Measurements from ENCODE around the gene ZFHX2. TPM values are rescaled to one million over a fixed set of nuclear protein-coding genes. Genes with fewer than 3 reads are reported as not detected.

Gene ZFHX2
- total RNA-seq, 1 donor from 2014 or later = 0.81 TPM

GRCh38 chr14:23570806-23571483 lies 19.4 kb upstream of the ZFHX2 start:
- no peak for DNase-seq (ENCODE audit: low read depth)
- TF ChIP-seq CTCF (conservative IDR thresholded peaks at IDR 0.05; ENCODE audit: low read depth, low read length) = no peak
- no peak overlapping the region for H3K4me3 ChIP-seq (ENCODE audit: low read depth, low read length)

- DNase-seq (ENCODE audit: low read depth) = no peak
- H3K4me3 ChIP-seq (ENCODE audit: low read depth, low read length) = no peak overlapping the region
- TF ChIP-seq CTCF (conservative IDR thresholded peaks at IDR 0.05; ENCODE audit: low read depth, low read length) = peak; percentile 3
Measured at GRCh38 chr14:23569443-23570151, 18.0 kb upstream of the ZFHX2 start.

- peak; percentile 48 for TF ChIP-seq CTCF (conservative IDR thresholded peaks at IDR 0.05; ENCODE audit: low read depth, low read length)
- DNase-seq (ENCODE audit: low read depth) = no peak
Measured at GRCh38 chr14:23568600-23569331, 17.2 kb upstream of the ZFHX2 start.

GRCh38 chr14:23568021-23568599 lies 16.5 kb upstream of the ZFHX2 start:
- TF ChIP-seq CTCF (conservative IDR thresholded peaks at IDR 0.05; ENCODE audit: low read depth, low read length) = no peak
- peak overlapping the region; percentile 81 for H3K4me3 ChIP-seq (ENCODE audit: low read depth, low read length)
- DNase-seq (ENCODE audit: low read depth) = no peak

More at GRCh38 chr14:23568600-23569331, 17.2 kb upstream of the ZFHX2 start:
- no peak overlapping the region for H3K4me3 ChIP-seq (ENCODE audit: low read depth, low read length)

GRCh38 chr14:23567186-23568020 lies 15.8 kb upstream of the ZFHX2 start, which contains the start of gene AP1G2:
Gene AP1G2 (minus strand): TSS chr14:23567791. CDS start chr14:23567314, 477 bp downstream.
- peak within 1 kb of the TSS; percentile 81 for H3K4me3 ChIP-seq (ENCODE audit: low read depth, low read length)
- no peak for DNase-seq (ENCODE audit: low read depth)
- TF ChIP-seq CTCF (conservative IDR thresholded peaks at IDR 0.05; ENCODE audit: low read depth, low read length) = no peak

- DNase-seq (ENCODE audit: low read depth) = no peak
- peak; percentile 39 for TF ChIP-seq CTCF (conservative IDR thresholded peaks at IDR 0.05; ENCODE audit: low read depth, low read length)
- H3K4me3 ChIP-seq (ENCODE audit: low read depth, low read length) = peak overlapping the region; percentile 81
Measured at GRCh38 chr14:23566778-23567185, 15.2 kb upstream of the ZFHX2 start.
